CD4-positive, alpha-beta T cell treated with Interleukin-17A for 4 hours (primary cell): ENCODE results near the gene PCDHGA8.
"Not testable (repeated sequence)": the region's sequence is repeated elsewhere in the genome, so short reads cannot be mapped to it uniquely, and the experiment has no call there.

Source experiments
- DNase-seq: peaks from one replicate; pipeline ENCODE4 v3.0.0-alpha.2; 2020; ENCODE audit warnings: mixed read lengths

Gene PCDHGA8

DNA sequence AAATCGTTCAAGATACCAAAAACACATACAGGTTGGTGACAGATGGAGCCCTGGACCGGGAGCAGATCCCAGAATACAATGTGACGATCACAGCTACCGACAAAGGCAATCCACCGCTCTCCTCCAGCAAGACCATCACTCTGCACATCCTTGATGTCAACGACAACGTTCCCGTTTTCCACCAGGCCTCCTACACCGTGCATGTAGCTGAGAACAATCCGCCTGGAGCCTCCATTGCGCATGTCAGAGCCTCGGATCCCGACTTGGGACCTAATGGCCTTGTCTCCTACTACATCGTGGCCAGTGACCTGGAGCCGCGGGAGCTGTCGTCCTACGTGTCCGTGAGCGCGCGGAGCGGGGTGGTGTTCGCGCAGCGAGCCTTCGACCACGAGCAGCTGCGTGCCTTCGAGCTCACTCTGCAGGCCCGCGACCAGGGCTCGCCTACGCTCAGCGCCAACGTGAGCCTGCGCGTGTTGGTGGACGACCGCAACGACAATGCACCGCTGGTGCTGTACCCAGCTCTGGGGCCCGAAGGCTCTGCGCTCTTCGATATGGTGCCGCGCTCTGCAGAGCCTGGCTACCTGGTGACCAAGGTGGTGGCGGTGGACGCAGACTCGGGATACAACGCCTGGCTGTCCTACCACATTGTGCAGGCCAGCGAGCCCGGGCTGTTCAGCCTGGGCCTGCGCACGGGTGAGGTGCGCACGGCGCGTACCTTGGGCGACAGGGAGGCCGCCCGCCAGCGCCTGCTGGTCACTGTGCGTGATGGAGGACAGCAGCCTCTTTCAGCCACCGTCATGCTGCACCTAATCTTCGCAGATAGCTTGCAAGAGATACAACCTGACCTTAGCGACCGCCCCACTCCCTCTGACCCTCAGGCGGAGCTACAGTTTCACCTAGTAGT is 20.6 kb upstream of the PCDHGA8 start:
- no peak for DNase-seq

DNA sequence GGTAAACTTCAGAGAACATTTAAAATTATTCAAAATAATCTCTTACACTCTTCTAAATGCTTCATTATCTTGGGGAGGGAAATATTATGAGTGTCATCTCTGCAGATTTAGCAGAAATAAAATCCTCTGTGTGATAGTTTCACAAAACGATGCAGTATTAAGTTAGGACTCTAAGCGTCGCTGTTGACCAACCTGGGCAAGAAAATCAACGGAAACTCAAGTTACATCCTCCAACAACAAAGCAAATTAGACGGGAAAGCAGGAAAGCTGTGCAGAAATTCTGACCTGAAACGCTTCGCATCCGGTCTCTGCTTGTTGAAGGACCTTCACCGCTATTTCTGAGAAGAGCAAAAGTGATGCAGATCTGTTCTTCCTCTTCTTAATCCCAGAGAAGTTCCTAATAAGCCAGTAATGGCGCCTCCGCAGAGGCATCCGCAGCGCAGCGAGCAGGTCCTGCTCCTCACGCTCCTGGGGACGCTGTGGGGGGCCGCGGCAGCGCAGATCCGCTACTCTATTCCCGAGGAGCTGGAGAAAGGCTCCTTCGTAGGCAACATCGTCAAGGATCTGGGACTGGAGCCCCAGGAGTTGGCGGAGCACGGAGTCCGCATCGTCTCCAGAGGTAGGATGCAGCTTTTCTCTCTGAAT is 18.6 kb upstream of the PCDHGA8 start, which contains the start of gene PCDHGA6:
PCDHGA6 (plus strand) TSS at position 219 of the 645 bp plus-strand sequence; CDS start at position 412, 193 bp downstream.
- no peak for DNase-seq

DNA sequence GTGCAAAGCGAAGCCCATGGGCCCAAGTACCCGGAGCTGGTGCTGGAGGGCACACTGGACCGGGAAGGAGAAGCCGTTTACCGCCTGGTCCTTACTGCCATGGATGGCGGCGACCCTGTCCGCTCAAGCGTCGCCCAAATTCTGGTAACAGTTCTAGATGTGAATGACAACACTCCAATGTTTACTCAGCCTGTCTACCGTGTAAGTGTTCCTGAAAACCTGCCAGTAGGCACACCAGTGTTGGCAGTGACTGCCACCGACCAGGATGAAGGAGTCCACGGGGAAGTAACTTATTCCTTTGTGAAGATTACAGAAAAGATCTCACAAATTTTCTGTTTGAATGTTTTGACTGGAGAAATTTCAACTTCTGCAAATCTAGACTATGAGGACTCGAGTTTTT is 17.8 kb upstream of the PCDHGA8 start:
- DNase-seq = no peak

DNA sequence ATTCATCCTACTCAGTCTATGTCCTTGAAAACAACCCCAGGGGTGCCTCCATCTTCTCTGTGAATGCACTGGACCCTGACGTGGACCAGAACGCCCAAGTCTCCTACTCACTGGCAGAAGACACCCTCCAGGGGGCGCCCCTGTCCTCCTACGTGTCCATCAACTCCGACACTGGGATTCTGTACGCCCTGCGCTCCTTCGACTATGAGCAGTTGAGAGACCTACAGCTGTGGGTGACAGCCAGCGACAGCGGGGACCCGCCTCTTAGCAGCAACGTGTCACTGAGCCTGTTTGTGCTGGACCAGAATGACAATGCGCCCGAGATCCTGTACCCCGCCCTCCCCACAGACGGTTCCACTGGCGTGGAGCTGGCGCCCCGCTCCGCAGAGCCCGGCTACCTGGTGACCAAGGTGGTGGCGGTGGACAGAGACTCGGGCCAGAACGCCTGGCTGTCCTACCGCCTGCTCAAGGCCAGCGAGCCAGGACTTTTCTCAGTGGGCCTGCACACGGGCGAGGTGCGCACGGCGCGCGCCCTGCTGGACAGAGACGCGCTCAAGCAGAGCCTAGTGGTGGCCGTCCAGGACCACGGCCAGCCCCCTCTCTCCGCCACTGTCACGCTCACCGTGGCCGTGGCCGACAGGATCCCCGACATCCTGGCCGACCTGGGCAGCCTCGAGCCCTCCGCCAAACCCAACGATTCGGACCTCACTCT is 16.8 kb upstream of the PCDHGA8 start:
- not testable (repeated sequence) for DNase-seq

DNA sequence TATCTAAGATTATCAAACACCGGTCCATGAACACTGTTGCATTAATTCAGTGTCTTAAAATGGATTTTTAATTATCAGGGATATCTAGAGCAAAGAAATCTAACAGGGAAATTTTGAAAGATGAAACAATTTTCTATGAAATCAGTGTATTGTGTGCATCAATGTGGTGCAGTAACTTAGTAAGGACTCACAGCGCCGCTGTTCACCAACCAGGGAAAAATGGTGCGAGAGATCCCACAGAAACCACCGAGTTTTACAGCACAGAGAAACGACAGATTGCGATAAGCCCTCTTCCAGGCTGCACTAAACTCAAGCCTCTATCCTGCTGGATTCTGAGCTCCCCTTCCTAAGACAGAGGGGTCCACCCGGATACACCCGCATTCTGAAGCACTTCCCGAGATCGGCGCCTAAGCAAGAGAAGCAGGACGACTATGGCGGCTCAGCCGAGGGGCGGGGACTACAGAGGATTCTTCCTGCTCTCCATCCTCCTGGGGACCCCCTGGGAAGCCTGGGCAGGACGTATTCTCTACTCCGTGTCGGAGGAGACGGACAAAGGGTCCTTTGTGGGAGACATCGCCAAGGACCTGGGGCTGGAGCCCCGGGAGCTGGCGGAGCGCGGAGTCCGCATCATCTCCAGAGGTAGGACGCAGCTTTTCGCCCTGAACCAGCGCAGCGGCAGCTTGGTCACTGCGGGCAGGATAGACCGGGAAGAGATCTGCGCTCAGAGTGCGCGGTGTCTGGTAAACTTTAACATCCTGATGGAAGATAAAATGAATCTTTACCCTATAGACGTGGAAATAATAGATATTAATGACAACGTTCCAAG is 9.8 kb upstream of the PCDHGA8 start, which contains the start of gene PCDHGA7:
PCDHGA7 (plus strand) TSS at position 274 of the 826 bp plus-strand sequence; CDS start at position 432, 158 bp downstream.
- DNase-seq = no peak

DNA sequence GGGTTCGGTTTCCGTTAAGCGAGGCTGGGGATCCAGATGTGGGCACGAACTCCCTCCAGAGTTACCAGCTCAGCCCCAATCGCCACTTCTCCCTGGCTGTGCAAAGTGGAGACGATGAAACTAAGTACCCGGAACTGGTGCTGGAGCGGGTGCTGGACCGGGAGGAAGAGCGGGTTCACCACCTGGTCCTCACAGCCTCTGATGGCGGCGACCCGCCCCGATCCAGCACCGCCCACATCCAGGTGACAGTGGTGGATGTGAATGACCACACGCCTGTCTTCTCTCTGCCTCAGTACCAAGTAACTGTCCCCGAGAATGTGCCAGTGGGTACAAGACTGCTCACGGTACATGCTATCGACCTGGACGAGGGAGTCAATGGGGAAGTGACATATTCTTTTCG is 9.1 kb upstream of the PCDHGA8 start:
- DNase-seq = no peak

DNA sequence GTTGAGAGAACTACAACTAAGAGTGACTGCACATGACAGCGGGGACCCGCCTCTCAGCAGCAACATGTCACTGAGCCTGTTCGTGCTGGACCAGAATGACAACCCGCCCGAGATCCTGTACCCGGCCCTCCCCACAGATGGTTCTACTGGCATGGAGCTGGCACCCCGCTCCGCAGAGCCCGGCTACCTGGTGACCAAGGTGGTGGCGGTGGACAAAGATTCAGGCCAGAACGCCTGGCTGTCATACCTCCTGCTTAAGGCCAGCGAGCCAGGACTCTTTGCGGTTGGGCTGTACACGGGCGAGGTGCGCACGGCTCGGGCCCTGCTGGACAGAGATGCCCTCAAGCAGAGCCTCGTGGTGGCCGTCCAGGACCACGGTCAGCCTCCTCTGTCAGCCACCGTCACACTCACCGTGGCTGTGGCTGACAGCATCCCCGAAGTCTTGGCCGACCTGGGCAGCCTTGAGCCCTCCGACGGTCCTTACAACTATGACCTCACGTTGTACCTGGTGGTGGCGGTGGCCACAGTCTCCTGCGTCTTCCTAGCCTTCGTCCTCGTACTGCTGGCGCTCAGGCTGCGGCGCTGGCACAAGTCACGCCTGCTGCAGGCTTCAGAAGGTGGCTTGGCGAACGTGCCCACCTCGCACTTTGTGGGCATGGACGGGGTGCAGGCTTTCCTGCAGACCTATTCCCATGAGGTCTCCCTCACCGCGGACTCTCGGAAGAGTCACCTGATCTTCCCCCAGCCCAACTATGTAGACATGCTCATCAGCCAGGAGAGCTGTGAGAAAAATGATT is 7.8 kb upstream of the PCDHGA8 start:
- no peak for DNase-seq

DNA sequence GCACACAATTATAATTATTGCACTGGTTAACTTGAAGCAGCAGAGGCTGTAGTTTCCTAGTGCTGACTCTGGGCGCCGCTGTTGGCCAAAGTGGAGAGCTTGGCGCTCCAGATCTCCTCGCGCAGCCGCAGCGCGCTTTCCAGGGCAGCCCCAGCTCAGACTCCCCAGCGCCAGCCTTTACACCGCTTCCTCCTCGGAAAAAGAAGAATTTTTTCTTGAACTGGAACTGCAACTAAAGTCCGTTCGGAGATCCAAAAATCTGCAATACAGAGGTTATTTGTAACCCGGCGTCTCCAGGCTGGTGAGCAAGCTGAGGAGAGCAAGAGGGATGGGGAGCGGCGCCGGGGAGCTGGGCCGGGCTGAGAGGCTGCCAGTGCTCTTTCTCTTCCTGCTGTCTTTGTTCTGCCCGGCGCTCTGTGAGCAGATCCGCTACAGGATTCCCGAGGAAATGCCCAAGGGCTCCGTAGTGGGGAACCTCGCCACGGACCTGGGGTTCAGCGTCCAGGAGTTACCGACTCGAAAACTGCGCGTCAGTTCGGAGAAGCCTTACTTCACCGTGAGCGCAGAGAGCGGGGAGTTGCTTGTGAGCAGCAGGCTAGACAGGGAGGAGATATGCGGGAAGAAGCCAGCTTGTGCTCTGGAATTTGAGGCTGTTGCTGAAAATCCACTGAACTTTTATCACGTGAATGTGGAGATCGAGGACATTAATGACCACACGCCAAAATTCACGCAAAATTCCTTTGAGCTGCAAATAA is 4.7 kb upstream of the PCDHGA8 start, which contains the start of gene PCDHGB4:
PCDHGB4 (plus strand) TSS at position 142 of the 755 bp plus-strand sequence; CDS start at position 329, 187 bp downstream.
- peak; percentile 37 for DNase-seq

DNA sequence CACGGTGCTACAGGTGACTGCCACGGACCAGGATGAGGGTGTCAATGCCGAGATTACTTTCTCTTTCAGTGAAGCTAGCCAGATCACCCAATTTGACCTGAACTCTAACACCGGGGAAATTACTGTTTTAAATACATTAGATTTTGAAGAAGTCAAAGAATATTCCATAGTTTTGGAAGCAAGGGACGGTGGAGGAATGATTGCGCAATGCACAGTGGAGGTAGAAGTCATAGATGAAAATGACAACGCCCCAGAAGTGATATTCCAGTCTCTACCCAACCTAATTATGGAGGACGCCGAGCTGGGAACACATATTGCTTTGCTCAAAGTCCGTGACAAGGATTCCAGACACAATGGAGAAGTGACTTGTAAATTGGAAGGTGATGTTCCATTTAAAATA is 3.8 kb upstream of the PCDHGA8 start:
- DNase-seq = no peak

DNA sequence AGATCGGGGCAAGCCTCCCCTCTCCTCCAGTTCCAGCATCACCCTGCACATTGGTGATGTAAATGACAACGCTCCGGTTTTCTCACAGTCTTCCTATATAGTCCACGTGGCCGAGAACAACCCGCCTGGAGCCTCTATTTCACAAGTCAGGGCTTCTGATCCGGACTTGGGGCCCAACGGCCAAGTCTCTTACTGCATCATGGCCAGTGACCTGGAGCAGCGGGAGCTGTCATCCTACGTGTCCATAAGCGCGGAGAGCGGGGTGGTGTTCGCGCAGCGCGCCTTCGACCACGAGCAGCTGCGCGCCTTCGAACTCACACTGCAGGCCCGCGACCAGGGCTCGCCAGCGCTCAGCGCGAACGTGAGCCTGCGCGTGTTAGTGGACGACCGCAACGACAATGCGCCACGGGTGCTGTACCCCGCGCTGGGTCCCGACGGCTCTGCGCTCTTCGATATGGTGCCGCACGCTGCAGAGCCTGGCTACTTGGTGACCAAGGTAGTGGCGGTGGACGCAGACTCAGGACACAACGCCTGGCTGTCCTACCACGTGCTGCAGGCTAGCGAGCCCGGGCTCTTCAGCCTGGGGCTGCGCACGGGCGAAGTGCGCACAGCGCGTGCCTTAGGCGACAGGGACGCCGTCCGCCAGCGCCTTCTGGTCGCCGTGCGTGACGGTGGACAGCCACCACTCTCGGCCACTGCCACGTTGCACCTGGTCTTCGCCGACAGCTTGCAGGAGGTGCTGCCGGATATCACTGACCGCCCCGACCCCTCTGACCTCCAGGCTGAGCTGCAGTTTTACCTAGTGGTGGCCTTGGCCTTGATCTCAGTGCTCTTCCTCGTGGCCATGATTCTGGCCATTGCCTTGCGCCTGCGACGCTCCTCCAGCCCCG is 3.0 kb upstream of the PCDHGA8 start:
- DNase-seq = no peak

DNA sequence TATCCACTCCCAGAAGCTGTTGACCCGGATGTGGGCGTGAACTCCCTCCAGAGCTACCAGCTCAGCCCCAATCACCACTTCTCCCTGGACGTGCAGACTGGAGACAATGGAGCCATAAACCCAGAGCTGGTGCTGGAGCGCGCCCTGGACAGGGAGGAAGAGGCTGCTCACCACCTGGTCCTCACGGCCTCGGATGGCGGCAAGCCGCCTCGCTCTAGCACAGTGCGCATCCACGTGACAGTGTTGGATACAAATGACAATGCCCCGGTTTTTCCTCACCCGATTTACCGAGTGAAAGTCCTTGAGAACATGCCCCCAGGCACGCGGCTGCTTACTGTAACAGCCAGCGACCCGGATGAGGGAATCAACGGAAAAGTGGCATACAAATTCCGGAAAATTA is 834 bp downstream of the PCDHGA8 start:
- DNase-seq = no peak

DNA sequence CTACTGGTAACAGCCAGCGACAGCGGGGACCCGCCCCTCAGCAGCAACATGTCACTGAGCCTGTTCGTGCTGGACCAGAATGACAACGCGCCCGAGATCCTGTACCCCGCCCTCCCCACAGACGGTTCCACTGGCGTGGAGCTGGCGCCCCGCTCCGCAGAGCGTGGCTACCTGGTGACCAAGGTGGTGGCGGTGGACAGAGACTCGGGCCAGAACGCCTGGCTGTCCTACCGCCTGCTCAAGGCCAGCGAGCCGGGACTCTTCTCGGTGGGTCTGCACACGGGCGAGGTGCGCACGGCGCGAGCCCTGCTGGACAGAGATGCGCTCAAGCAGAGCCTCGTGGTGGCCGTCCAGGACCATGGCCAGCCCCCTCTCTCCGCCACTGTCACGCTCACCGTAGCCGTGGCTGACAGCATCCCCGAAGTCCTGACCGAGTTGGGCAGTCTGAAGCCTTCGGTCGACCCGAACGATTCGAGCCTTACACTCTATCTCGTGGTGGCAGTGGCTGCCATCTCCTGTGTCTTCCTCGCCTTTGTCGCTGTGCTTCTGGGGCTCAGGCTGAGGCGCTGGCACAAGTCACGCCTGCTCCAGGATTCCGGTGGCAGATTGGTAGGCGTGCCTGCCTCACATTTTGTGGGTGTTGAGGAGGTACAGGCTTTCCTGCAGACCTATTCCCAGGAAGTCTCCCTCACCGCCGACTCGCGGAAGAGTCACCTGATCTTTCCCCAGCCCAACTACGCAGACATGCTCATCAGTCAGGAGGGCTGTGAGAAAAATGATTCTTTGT is 2.2 kb downstream of the PCDHGA8 start:
- DNase-seq = not testable (repeated sequence)

DNA sequence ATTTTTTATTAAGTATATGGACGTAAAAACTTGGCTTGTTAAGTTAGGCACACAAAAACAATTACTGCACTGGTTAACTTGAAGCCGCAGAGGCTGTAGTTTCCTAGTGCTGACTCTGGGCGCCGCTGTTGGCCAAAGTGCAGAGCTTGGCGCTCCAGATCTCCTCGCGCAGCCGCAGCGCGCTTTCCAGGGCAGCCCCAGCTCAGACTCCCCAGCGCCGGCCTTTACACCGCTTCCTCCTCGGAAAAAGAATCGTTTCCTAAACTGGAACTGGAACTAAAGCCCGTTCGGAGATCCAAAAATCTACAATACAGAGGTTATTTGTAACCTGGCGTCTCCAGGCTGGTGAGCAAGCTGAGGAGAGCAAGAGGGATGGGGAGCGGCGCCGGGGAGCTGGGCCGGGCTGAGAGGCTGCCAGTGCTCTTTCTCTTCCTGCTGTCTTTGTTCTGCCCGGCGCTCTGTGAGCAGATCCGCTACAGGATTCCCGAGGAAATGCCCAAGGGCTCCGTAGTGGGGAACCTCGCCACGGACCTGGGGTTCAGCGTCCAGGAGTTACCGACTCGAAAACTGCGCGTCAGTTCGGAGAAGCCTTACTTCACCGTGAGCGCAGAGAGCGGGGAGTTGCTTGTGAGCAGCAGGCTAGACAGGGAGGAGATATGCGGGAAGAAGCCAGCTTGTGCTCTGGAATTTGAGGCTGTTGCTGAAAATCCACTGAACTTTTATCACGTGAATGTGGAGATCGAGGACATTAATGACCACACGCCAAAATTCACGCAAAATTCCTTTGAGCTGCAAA is 5.5 kb downstream of the PCDHGA8 start, which contains the start of gene PCDHGB5:
PCDHGB5 (plus strand) TSS at position 192 of the 796 bp plus-strand sequence; CDS start at position 373, 181 bp downstream.
- DNase-seq = peak; percentile 44

DNA sequence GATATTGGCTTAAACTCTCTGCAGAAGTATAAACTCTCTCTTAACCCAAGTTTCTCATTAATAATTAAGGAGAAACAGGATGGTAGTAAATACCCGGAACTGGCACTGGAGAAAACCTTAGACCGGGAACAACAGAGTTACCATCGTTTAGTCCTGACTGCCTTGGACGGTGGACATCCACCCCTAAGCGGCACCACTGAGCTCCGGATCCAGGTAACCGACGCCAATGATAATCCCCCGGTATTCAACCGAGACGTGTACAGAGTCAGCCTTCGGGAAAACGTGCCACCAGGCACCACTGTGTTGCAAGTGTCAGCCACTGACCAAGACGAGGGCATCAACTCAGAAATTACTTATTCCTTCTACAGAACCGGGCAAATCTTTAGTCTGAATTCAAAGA is 6.2 kb downstream of the PCDHGA8 start:
- no peak for DNase-seq

DNA sequence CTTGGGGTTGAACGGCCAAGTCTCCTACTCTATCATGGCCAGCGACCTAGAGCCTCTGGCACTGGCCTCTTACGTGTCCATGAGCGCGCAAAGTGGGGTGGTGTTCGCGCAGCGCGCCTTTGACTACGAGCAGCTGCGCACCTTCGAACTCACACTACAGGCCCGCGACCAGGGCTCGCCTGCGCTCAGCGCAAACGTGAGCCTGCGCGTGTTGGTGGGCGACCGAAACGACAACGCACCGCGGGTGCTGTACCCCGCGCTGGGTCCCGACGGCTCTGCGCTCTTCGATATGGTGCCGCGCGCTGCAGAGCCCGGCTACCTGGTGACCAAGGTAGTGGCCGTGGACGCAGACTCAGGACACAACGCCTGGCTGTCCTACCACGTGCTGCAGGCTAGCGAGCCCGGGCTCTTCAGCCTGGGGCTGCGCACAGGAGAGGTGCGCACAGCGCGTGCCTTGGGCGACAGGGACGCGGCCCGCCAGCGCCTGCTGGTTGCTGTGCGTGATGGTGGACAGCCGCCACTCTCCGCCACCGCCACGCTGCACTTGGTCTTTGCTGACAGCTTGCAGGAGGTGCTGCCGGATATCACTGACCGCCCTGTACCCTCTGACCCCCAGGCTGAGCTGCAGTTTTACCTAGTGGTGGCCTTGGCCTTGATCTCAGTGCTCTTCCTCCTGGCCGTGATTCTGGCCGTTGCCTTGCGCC is 7.3 kb downstream of the PCDHGA8 start:
- no peak for DNase-seq

DNA sequence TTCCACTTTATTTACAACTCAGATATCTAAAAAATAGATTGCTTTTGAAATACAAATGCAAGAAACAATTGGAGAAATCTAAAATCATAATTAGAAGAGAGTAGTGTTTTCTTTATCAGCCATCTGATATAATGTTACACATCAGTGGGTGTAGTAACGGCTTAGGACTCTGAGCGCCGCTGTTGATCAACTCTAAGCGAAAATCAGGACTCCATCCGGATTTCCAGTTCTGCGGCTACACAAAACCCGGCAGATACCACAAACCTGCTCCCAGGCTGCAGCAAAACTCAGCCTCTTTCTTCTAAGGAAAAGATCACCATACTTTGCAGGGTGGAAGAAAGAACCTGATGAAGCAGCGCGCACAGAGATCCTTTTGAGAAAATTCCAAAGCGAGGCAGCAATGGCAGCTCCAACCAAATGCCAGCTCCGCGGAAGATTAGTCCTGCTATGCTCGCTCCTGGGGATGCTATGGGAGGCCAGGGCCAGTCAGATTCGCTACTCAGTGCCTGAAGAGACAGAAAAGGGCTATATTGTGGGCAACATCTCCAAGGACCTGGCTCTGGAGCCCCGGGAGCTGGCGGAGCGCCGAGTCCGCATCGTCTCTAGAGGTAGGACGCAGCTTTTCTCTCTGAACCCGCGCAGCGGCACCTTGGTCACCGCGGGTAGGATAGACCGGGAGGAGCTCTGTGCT is 10.3 kb downstream of the PCDHGA8 start, which contains the start of gene PCDHGA9:
PCDHGA9 (plus strand) TSS at position 226 of the 691 bp plus-strand sequence; CDS start at position 401, 175 bp downstream.
- DNase-seq = no peak
